GM12875 (cell line): ENCODE results near the gene SERGEF.

ENCODE experiments used
- H3K4me3 ChIP-seq: one replicate; pipeline ENCODE4 v1.5.1; 2011; ENCODE audit warnings: low read depth, low read length, control low read depth
- TF ChIP-seq, protein P1 (sequence below): IDR thresholded peaks from 2 replicates; pipeline ENCODE4 v1.5.1; 2011; ENCODE audit warnings: low read depth, mild to moderate bottlenecking, control low read depth, inconsistent platforms, low read length, moderate library complexity, borderline replicate concordance; ENCODE audit not compliant: insufficient read depth

SERGEF gene

DNA sequence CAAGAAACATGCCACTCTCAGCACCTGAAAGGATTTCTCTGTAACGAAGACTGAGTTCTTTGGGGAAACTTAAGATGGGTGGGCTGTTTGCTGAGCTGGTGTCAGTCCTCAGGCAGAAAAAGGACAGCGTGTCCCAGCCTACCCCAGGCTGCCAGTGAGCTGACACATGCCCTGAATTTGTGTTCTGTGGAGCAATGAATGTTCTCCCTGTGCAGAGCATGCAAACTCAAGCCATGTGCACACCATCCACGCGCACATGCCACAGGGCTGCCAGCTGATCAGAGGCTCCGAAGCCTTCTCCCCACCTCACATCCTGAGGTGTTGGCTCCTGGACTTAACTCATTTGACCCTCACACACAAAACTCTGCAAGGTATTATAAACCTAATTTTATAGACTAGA is 173.4 kb downstream of the SERGEF start:
- H3K4me3 ChIP-seq = no peak overlapping the region
- TF ChIP-seq, protein P1, sequence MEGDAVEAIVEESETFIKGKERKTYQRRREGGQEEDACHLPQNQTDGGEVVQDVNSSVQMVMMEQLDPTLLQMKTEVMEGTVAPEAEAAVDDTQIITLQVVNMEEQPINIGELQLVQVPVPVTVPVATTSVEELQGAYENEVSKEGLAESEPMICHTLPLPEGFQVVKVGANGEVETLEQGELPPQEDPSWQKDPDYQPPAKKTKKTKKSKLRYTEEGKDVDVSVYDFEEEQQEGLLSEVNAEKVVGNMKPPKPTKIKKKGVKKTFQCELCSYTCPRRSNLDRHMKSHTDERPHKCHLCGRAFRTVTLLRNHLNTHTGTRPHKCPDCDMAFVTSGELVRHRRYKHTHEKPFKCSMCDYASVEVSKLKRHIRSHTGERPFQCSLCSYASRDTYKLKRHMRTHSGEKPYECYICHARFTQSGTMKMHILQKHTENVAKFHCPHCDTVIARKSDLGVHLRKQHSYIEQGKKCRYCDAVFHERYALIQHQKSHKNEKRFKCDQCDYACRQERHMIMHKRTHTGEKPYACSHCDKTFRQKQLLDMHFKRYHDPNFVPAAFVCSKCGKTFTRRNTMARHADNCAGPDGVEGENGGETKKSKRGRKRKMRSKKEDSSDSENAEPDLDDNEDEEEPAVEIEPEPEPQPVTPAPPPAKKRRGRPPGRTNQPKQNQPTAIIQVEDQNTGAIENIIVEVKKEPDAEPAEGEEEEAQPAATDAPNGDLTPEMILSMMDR = no peak

DNA sequence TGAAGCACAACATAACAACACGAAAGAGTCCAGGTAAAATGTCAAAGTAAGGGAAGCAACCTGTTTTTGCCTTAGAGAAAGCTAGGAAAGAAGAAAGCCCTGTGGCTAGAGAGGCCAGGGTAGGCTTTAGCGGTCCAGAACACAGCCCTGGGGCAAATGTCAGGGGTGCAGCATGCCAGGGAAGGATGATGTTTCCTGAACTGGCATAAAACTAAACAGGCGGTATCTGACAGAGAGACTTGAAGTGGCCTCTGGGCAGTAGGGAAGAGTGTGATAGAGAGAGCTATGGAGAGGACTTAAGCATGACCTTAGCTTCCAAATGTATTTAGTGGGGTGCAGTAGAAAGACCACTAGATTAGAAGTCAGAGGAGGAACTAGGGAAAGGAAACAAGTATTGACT is 174.7 kb downstream of the SERGEF start:
- TF ChIP-seq, protein P1 = no peak
- no peak overlapping the region for H3K4me3 ChIP-seq

DNA sequence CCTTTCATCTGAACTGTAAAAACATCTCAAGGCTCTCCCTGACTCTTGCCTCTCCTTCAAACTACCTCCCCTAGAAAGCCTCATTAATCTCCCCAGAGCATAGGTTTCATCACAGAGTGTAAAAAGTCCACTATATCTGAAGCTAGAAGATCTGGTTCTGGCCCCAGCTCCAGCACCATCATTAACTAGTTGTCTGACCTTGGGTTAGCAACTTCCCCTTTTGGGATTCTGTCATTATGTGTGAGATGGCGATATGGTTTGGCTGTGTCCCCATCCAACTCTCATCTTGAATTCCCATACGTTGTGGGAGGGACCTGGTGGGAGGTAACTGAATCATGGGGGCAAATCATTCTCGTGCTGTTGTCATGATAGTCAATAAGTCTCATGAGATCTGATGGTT is 181.0 kb downstream of the SERGEF start:
- TF ChIP-seq, protein P1 = no peak
- H3K4me3 ChIP-seq = no peak overlapping the region

DNA sequence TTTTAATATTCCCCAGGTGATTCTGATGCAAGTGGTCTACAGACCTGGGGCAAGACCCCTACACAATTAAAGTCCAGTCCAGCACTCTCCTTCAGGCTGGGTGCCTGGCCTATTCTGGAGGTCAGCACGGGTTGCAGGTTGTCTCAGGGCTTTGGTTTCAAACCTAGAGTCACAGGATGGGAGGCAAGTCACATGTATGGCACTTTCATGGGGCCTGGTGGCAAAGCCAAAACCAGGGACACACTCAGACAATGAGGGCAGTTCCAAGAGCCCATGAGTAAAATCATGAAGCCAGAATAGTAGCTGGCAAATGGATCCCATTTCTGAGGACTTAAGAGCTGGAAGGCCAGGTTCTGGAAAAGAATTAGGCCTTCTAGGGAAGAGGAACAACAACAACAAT is 181.6 kb downstream of the SERGEF start:
- TF ChIP-seq, protein P1 = no peak
- H3K4me3 ChIP-seq = no peak overlapping the region

DNA sequence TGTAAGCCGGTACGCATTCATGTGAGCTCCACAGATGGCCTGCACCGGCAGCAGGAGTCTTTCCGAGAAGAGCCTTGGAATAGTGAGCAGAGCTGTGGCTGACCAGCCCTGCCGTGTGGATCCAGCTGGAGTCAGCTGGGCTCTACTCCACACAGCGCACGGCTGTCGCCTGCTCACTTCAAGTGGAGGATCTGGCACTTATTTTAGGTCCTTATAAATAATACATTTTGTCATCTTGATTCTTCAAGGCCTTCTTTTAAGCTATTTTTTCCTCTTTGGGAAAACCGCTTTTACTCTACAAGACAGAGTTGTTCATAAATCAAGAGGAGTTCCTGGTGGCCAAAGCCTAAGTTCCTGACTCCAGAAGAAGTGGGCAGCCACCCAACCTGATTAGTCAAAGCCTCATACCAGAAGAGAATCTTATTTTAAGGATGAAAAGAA is 184.5 kb downstream of the SERGEF start:
- TF ChIP-seq, protein P1 = no peak
- no peak overlapping the region for H3K4me3 ChIP-seq

DNA sequence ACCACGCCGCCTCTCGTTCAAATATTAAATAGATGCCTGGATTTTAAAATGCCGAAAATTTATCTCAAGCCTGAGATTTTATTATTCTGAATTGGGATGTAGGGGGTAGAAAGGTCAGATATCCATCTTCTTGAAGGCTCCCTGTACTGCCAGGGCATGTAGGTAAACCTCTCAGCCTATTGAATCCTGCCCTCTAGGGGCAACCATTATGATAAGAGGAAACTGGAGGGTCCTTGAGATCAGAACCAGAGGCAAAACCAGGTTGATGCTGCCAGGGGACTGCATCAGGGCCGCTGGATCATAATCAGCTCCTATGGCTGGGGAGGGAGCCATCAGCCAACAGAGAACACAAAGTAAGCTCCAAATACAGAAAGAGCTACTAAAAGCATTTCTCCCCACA is 185.8 kb downstream of the SERGEF start:
- TF ChIP-seq, protein P1 = no peak
- no peak overlapping the region for H3K4me3 ChIP-seq

DNA sequence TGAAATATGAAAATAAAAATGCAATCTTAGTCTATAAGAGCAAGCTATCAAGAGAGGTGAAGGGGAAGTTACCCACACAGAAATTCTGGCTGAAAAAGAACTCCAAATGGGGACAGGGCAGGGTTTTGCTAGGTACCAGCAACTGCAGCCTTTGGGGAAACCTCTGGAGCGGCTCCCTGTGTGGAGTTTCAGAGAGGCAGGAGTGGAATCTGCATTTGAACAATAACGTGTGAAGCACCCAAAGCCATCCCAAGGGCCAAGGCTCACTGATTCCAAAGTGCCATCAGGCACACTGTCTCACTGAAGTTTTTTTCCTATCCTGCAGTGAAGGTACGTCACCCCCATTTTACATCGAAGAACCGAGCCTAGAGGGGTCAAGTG is 190.5 kb downstream of the SERGEF start:
- TF ChIP-seq, protein P1 = no peak
- no peak overlapping the region for H3K4me3 ChIP-seq
